PC-9 (cell line): ENCODE results near the gene SH3GL3. TPM values are rescaled to one million over a fixed set of nuclear protein-coding genes. Genes with fewer than 3 reads are reported as not detected.

Experiments used
- BruUV-seq: library from RNA; stranded (reverse); fragments of 400-500 nt; replicated peaks from 2 replicates; lab custom pipeline; 2021; lab: Mats Ljungman, UMichigan
- CTCF ChIA-PET: fragments of 300-600 bp; sonication (Branson Sonifier 250); formaldehyde crosslinking; loops from one replicate; lab custom pipeline; 2022; ENCODE audit warnings: antibody characterized with exemption; lab: Charles Lee
- POLR2A ChIA-PET: fragments of 300-600 bp; sonication (Branson Sonifier 250); formaldehyde crosslinking; loops from one replicate; lab custom pipeline; 2022; ENCODE audit warnings: antibody characterized with exemption; ENCODE audit not compliant: unreplicated experiment; lab: Charles Lee
- DNase-seq, 2 experiments: peaks; one replicate each; pipeline versions ENCODE4 v3.0.0 to v3.0.0-alpha.2; 2015 to 2022; ENCODE audit warnings: mixed read lengths in 1 of 2
- H2AFZ ChIP-seq: fragments of 200-600 bp; sonication (generic); 2 replicates; pipeline ENCODE4 v1.8.1; 2017; ENCODE audit warnings: antibody characterized with exemption
- H3F3A ChIP-seq: fragments of 200-600 bp; sonication (generic); 2 replicates; pipeline ENCODE4 v1.8.1; 2017; ENCODE audit warnings: antibody characterized with exemption, mild to moderate bottlenecking, low read depth; ENCODE audit not compliant: insufficient read depth
- H3K27ac ChIP-seq: fragments of 200-600 bp; sonication (generic); 2 replicates; pipeline ENCODE4 v1.6.1; 2016; ENCODE audit warnings: mixed run types
- H3K27me3 ChIP-seq: fragments of 200-600 bp; sonication (generic); 2 replicates; pipeline ENCODE4 v1.6.1; 2016; ENCODE audit warnings: low read depth, mixed run types; ENCODE audit not compliant: insufficient read depth
- H3K36me3 ChIP-seq: fragments of 200-600 bp; sonication (generic); 2 replicates; pipeline ENCODE4 v1.6.1; 2016; ENCODE audit warnings: low read depth, mixed run types
- H3K4me1 ChIP-seq: fragments of 200-600 bp; sonication (generic); replicated peaks from 2 replicates; pipeline ENCODE4 v1.6.1; 2016; ENCODE audit warnings: mixed run types; ENCODE audit not compliant: insufficient read depth
- H3K4me2 ChIP-seq: fragments of 200-600 bp; sonication (generic); 2 replicates; pipeline ENCODE4 v1.6.1; 2017; ENCODE audit warnings: mixed run types
- H3K4me3 ChIP-seq: fragments of 200-600 bp; sonication (generic); 2 replicates; pipeline ENCODE4 v1.6.1; 2016; ENCODE audit warnings: mixed run types
- H3K79me2 ChIP-seq: fragments of 200-600 bp; sonication (generic); 2 replicates; pipeline ENCODE4 v1.6.1; 2017; ENCODE audit warnings: low read depth, mixed run types
- H3K9me2 ChIP-seq: fragments of 200-600 bp; sonication (generic); 2 replicates; pipeline ENCODE4 v1.8.1; 2017; ENCODE audit warnings: mild to moderate bottlenecking; ENCODE audit not compliant: insufficient read depth
- H3K9me3 ChIP-seq: fragments of 200-600 bp; sonication (generic); 2 replicates; pipeline ENCODE4 v1.8.1; 2016; ENCODE audit warnings: low read depth; ENCODE audit not compliant: insufficient read depth
- H4K20me1 ChIP-seq: fragments of 200-600 bp; sonication (generic); 2 replicates; pipeline ENCODE4 v1.8.1; 2017; ENCODE audit not compliant: insufficient read depth
- CTCF ChIP-seq: fragments of 200-600 bp; sonication (generic); conservative IDR thresholded peaks from 2 replicates; pipeline ENCODE4 v1.6.1; 2017; ENCODE audit warnings: mixed run types, antibody characterized with exemption, mild to moderate bottlenecking, moderate library complexity
- EZH2 ChIP-seq: fragments of 200-600 bp; sonication (generic); IDR thresholded peaks from 2 replicates; pipeline ENCODE4 v1.8.0; 2017; ENCODE audit warnings: antibody characterized with exemption, low read depth
- intact Hi-C: fragments of 100-400 bp; cut with micrococcal nuclease; formaldehyde crosslinking; loops from one replicate; pipeline ENCODE4 v1.10.0; 2022; ENCODE audit not compliant: unreplicated experiment
- total RNA-seq: library from RNA; stranded (reverse); gene quantifications from 2 replicates; pipeline ENCODE4 v1.2.3, GENCODE V29; 2021

Gene SH3GL3
- total RNA-seq, 1 experiment from 2014 or later = 0.22 TPM

- H3K79me2 ChIP-seq = no peaks in the 10 kb centered on the region
- TF ChIP-seq CTCF (no peak), EZH2 (no peak)
- POLR2A ChIA-PET = no interaction called here
- H3K9me3 ChIP-seq = no peaks in the 10 kb centered on the region
- H3K27ac ChIP-seq = no peak overlapping the region
- no peak overlapping the region for H2AFZ ChIP-seq
- no peak for DNase-seq
- CTCF ChIA-PET = no interaction called here
- H3K9me2 ChIP-seq = no peaks in the 10 kb centered on the region
- H3K27me3 ChIP-seq = no peaks in the 10 kb centered on the region
- no peaks in the 10 kb centered on the region for H4K20me1 ChIP-seq
- H3K36me3 ChIP-seq = no peaks in the 10 kb centered on the region
- H3K4me2 ChIP-seq = no peak overlapping the region
- intact Hi-C loops = no loop called here
- no TSS peak for BruUV-seq
- no peaks in the 10 kb centered on the region for H3F3A ChIP-seq
- H3K4me1 ChIP-seq = no peaks in the 10 kb centered on the region
- no peak overlapping the region for H3K4me3 ChIP-seq
Measured at GRCh38 chr15:83472151-83472550, 25.0 kb downstream of the SH3GL3 start.

GRCh38 chr15:83472797-83473196 lies 25.7 kb downstream of the SH3GL3 start:
- ChIA-PET CTCF (no interaction called here), POLR2A (no interaction called here)
- H2AFZ ChIP-seq = no peak overlapping the region
- H3K9me2 ChIP-seq = no peaks in the 10 kb centered on the region
- BruUV-seq = no TSS peak
- no peaks in the 10 kb centered on the region for H3K4me1 ChIP-seq
- no peaks in the 10 kb centered on the region for H3K27me3 ChIP-seq
- H3K4me3 ChIP-seq = no peak overlapping the region
- intact Hi-C loops = no loop called here
- DNase-seq = no peak
- H4K20me1 ChIP-seq = no peaks in the 10 kb centered on the region
- H3K9me3 ChIP-seq = no peaks in the 10 kb centered on the region
- TF ChIP-seq EZH2 = no peak
- no peak for TF ChIP-seq CTCF
- no peaks in the 10 kb centered on the region for H3K36me3 ChIP-seq
- H3F3A ChIP-seq = no peaks in the 10 kb centered on the region
- H3K79me2 ChIP-seq = no peaks in the 10 kb centered on the region
- no peak overlapping the region for H3K4me2 ChIP-seq
- no peak overlapping the region for H3K27ac ChIP-seq

GRCh38 chr15:83474578-83474977 lies 27.4 kb downstream of the SH3GL3 start:
- no peak overlapping the region for H3K4me3 ChIP-seq
- H4K20me1 ChIP-seq = no peaks in the 10 kb centered on the region
- H3K79me2 ChIP-seq = no peaks in the 10 kb centered on the region
- no peaks in the 10 kb centered on the region for H3K36me3 ChIP-seq
- no peaks in the 10 kb centered on the region for H3F3A ChIP-seq
- no TSS peak for BruUV-seq
- no peak overlapping the region for H3K4me2 ChIP-seq
- TF ChIP-seq EZH2 (no peak), CTCF (no peak)
- ChIA-PET CTCF (no interaction called here), POLR2A (no interaction called here)
- H3K9me3 ChIP-seq = no peaks in the 10 kb centered on the region
- H3K27ac ChIP-seq = no peak overlapping the region
- intact Hi-C loops = no loop called here
- no peaks in the 10 kb centered on the region for H3K4me1 ChIP-seq
- H3K9me2 ChIP-seq = no peaks in the 10 kb centered on the region
- no peaks in the 10 kb centered on the region for H3K27me3 ChIP-seq
- no peak overlapping the region for H2AFZ ChIP-seq
- DNase-seq = no peak
